A549 (cell line): ENCODE results near the gene TTC33. TPM values are rescaled to one million over a fixed set of nuclear protein-coding genes. Genes with fewer than 3 reads are reported as not detected.

ENCODE experiments used
- ATAC-seq, 2 experiments: fragments of 200-7000 bp in 1 of 2; fragments of >200 bp in 1 of 2; cut with Nextera tagmentation in 1 of 2; cut with Tn5 transposase in 1 of 2; 3 replicates each; pipeline versions ENCODE4 v1.8.0 to v1.9.1; 2018 to 2020; ENCODE audit warnings: mild to moderate bottlenecking in 1 of 2, moderate library complexity in 1 of 2
- CTCF ChIA-PET: fragments of 300-600 bp; sonication (Branson Sonifier 250); formaldehyde crosslinking; extraction: SDS; loops from one replicate; lab custom pipeline; 2021; ENCODE audit warnings: antibody characterized with exemption, inconsistent platforms; lab: Yijun Ruan, JAX
- POLR2A ChIA-PET: fragments of 350-600 bp; formaldehyde crosslinking; extraction: SDS; loops from one replicate; lab custom pipeline; 2021; ENCODE audit warnings: antibody characterized with exemption, inconsistent platforms; lab: Yijun Ruan, JAX
- DNase-seq, 2 experiments: peaks; one replicate each; pipeline versions ENCODE4 v3.0.0 to v3.0.0-alpha.2; 2011 to 2016; ENCODE audit warnings: low read depth in 1 of 2, low spot score in 1 of 2
- FAIRE-seq: peaks from 2 replicates; lab custom pipeline; 2011; peaks lifted over from hg19 to GRCh38; lab: Jason Lieb, UNC
- H3K27ac ChIP-seq, 2 experiments: fragments of >200 bp; sonication (Bioruptor Twin); formaldehyde crosslinking; 3 replicates each; pipeline ENCODE4 v1.5.1; 2016 to 2017
- H3K4me1 ChIP-seq: fragments of >200 bp; sonication (Bioruptor Twin); formaldehyde crosslinking; 3 replicates; pipeline ENCODE4 v1.6.1; 2016
- H3K4me2 ChIP-seq: fragments of >200 bp; sonication (Bioruptor Twin); formaldehyde crosslinking; 3 replicates; pipeline ENCODE4 v1.6.1; 2016
- H3K4me3 ChIP-seq: fragments of >200 bp; sonication (Bioruptor Twin); formaldehyde crosslinking; 3 replicates; pipeline ENCODE4 v1.5.1; 2016
- H3K9me3 ChIP-seq: fragments of >200 bp; sonication (Bioruptor Twin); formaldehyde crosslinking; 3 replicates; pipeline ENCODE4 v1.6.1; 2016
- BCL3 ChIP-seq: fragments of >200 bp; sonication (Bioruptor Twin); formaldehyde crosslinking; IDR thresholded peaks from 3 replicates; pipeline ENCODE4 v1.6.1; 2016
- BHLHE40 ChIP-seq: IDR thresholded peaks from 2 replicates; pipeline ENCODE4 v1.6.1; 2012; ENCODE audit warnings: low read depth, low read length, inconsistent platforms
- CBX2 ChIP-seq: fragments of 200-600 bp; sonication (generic); IDR thresholded peaks from 2 replicates; pipeline ENCODE4 v1.6.1; 2016; ENCODE audit warnings: low read depth, mild to moderate bottlenecking, borderline replicate concordance
- CEBPB ChIP-seq, 2 experiments: fragments of >200 bp in 1 of 2; sonication (Bioruptor Twin) in 1 of 2; formaldehyde crosslinking in 1 of 2; IDR thresholded peaks; 2 replicates each; pipeline ENCODE4 v1.6.1; 2012 to 2016
- CHD2 ChIP-seq: fragments of 150-350 bp; IDR thresholded peaks from 2 replicates; pipeline ENCODE4 v1.6.1; 2014; ENCODE audit warnings: low read length; ENCODE audit not compliant: partially characterized antibody
- EHF ChIP-seq: fragments of 250-450 bp; sonication (Bioruptor Pico); IDR thresholded peaks from 2 replicates; pipeline ENCODE4 v1.5.0; 2020; ENCODE audit warnings: mild to moderate bottlenecking
- EHMT2 ChIP-seq: fragments of 200-600 bp; sonication (generic); IDR thresholded peaks from 2 replicates; pipeline ENCODE4 v1.6.1; 2016; ENCODE audit warnings: antibody characterized with exemption, low read depth, mild to moderate bottlenecking, moderate library complexity
- EP300 ChIP-seq, 2 experiments: fragments of >200 bp; sonication (Bioruptor Twin); formaldehyde crosslinking; IDR thresholded peaks; 2 replicates in 1 of 2; 3 replicates in 1 of 2; pipeline ENCODE4 v1.6.1; 2016 to 2017
- ESRRA ChIP-seq: fragments of 150-350 bp; IDR thresholded peaks from 2 replicates; pipeline ENCODE4 v1.6.1; 2014; ENCODE audit warnings: mild to moderate bottlenecking, low read length, borderline replicate concordance
- FOSB ChIP-seq: fragments of 250-450 bp; sonication (Bioruptor Pico); IDR thresholded peaks from 2 replicates; pipeline ENCODE4 v1.5.0; 2020; ENCODE audit warnings: mild to moderate bottlenecking, moderate library complexity
- FOSL2 ChIP-seq, 2 experiments: fragments of 450-650 bp in 1 of 2; fragments of >200 bp in 1 of 2; sonication (Bioruptor Twin) in 1 of 2; formaldehyde crosslinking; IDR thresholded peaks; 2 replicates each; pipeline versions ENCODE4 v1.5.0 to v1.6.1; 2016 to 2020; ENCODE audit warnings: mild to moderate bottlenecking in 1 of 2, moderate library complexity in 1 of 2
- GATA3 ChIP-seq: IDR thresholded peaks from 2 replicates; pipeline ENCODE4 v1.6.1; 2012; ENCODE audit warnings: borderline replicate concordance
- HES2 ChIP-seq: fragments of >200 bp; sonication (Bioruptor Twin); formaldehyde crosslinking; IDR thresholded peaks from 2 replicates; pipeline ENCODE4 v1.6.1; 2016
- HOXB5 ChIP-seq: fragments of 250-450 bp; sonication (Bioruptor Pico); IDR thresholded peaks from 2 replicates; pipeline ENCODE4 v1.5.0; 2020; ENCODE audit warnings: mild to moderate bottlenecking, moderate library complexity
- JUN ChIP-seq, 2 experiments: fragments of >200 bp; sonication (Bioruptor Twin); formaldehyde crosslinking; IDR thresholded peaks; 2 replicates in 1 of 2; 3 replicates in 1 of 2; pipeline ENCODE4 v1.6.1; 2016 to 2017
- JUNB ChIP-seq: fragments of >200 bp; sonication (Bioruptor Twin); formaldehyde crosslinking; IDR thresholded peaks from 2 replicates; pipeline ENCODE4 v1.6.1; 2016
- KDM1A ChIP-seq: fragments of 200-600 bp; sonication (generic); IDR thresholded peaks from 2 replicates; pipeline ENCODE4 v1.6.1; 2016; ENCODE audit warnings: low read depth, mild to moderate bottlenecking
- MAZ ChIP-seq: fragments of 150-350 bp; IDR thresholded peaks from 2 replicates; pipeline ENCODE4 v1.6.1; 2014; ENCODE audit warnings: antibody characterized with exemption, low read depth, low read length, borderline replicate concordance
- NR3C1 ChIP-seq: fragments of >200 bp; sonication (Bioruptor Twin); formaldehyde crosslinking; IDR thresholded peaks from 3 replicates; pipeline ENCODE4 v1.6.1; 2017
- RCOR1 ChIP-seq: fragments of 150-350 bp; IDR thresholded peaks from 2 replicates; pipeline ENCODE4 v1.6.1; 2014; ENCODE audit warnings: antibody characterized with exemption, low read length, low read depth
- SREBF2 ChIP-seq: fragments of 450-650 bp; IDR thresholded peaks from 2 replicates; pipeline ENCODE4 v1.6.1; 2014; ENCODE audit warnings: mild to moderate bottlenecking, moderate library complexity
- ZFP36 ChIP-seq: fragments of 450-650 bp; IDR thresholded peaks from 2 replicates; pipeline ENCODE4 v1.6.1; 2014; ENCODE audit warnings: borderline replicate concordance; ENCODE audit not compliant: partially characterized antibody
- ZNF302 ChIP-seq: fragments of 250-450 bp; sonication (Bioruptor Pico); IDR thresholded peaks from 2 replicates; pipeline ENCODE4 v1.9.0; 2021; ENCODE audit warnings: inconsistent platforms, mild to moderate bottlenecking, moderate library complexity
- ZSCAN20 ChIP-seq: fragments of 250-450 bp; sonication (Bioruptor Pico); IDR thresholded peaks from 2 replicates; pipeline ENCODE4 v1.8.0; 2022; ENCODE audit warnings: mild to moderate bottlenecking, moderate library complexity
- WGBS: methylation state at CpG from one replicate; pipeline ENCODE4 v1.1.6; 2017; ENCODE audit errors: missing lambda C conversion rate; 5-methylcytosine and 5-hydroxymethylcytosine counted together
- polyA plus RNA-seq, 4 experiments: library from polyadenylated mRNA; depleted of rRNA in 3 of 4; stranded (reverse); fragments of >200 nt; fragmentation: RNase III in 1 of 4; extraction: RNeasy Plus Mini Kit Qiagen cat#74134 plus additional on column Dnase treatment in 1 of 4; gene quantifications; 2 replicates in 3 of 4; 3 replicates in 1 of 4; pipeline ENCODE4 v1.2.3, GENCODE V29; 2011 to 2017
- TF ChIP-seq, protein P1 (sequence below): IDR thresholded peaks from 2 replicates; pipeline ENCODE4 v1.6.1; 2012; ENCODE audit warnings: low read depth, borderline replicate concordance
- TF ChIP-seq, protein P2 (sequence below): fragments of 200-600 bp; sonication (generic); IDR thresholded peaks from 2 replicates; pipeline ENCODE4 v1.6.1; 2016; ENCODE audit warnings: antibody characterized with exemption, mild to moderate bottlenecking, moderate library complexity

The TTC33 gene
- polyA plus RNA-seq, 2 of the 4 experiments (the other 2 are of a cell fraction) = 17.1 to 19.8 TPM

GRCh38 chr5:40499007-40499406, 256.8 kb downstream of the TTC33 start:
- ATAC-seq (no peak), FAIRE-seq (no peak), DNase-seq (no peak)
- H3K4me3 ChIP-seq = no peak overlapping the region
- no peak overlapping the region for H3K4me2 ChIP-seq
- H3K27ac ChIP-seq = no peak overlapping the region
- no peaks in the 10 kb centered on the region for H3K9me3 ChIP-seq
- WGBS = 28% methylated on average over 2 of the region's 2 CpGs
- CTCF ChIA-PET = no interaction called here
- POLR2A ChIA-PET = no interaction called here
- TF ChIP-seq EHMT2 = no peak
- no peak for TF ChIP-seq FOSL2 (IDR thresholded peaks at IDR 0.05)
- TF ChIP-seq FOSL2 (CRISPR knock-in tag; IDR thresholded peaks at IDR 0.05) = no peak
- TF ChIP-seq EHF (CRISPR knock-in tag) = no peak
- no peak for TF ChIP-seq NR3C1
- TF ChIP-seq JUNB = no peak
- TF ChIP-seq RCOR1 = no peak
- TF ChIP-seq KDM1A = no peak
- TF ChIP-seq CBX2 = no peak
- no peak for TF ChIP-seq HOXB5 (CRISPR knock-in tag)
- no peak for TF ChIP-seq MAZ
- no peak for TF ChIP-seq ZSCAN20
- no peaks in the 10 kb centered on the region for H3K4me1 ChIP-seq

DNA sequence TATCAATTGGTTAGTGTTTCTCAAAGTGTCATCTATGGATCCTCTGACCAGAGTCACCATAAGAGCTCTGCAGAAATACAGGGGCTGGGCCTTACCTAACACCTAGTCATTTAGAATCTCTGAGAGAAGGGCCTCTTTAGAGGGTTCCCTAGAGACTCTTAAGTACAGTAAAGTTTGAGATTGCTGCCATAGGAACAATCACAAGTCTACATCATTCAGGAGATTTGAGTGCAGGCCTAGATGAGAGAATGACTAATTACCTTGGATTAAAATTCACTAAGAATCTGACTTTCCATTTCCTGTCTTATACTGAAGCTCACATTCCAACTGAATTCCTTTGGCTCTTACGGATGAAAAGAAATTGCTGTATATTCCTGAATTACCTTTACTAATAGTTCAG, 258.2 kb downstream of the TTC33 start:
- Histone ChIP-seq H3K4me2 (no peak overlapping the region), H3K9me3 (no peaks in the 10 kb centered on the region), H3K4me3 (no peak overlapping the region), H3K27ac (no peak overlapping the region), H3K4me1 (no peaks in the 10 kb centered on the region)
- ChIA-PET CTCF (no interaction called here), POLR2A (no interaction called here)
- ATAC-seq (no peak), FAIRE-seq (no peak), DNase-seq (no peak)
- TF ChIP-seq CHD2 (no peak), CEBPB (IDR thresholded peaks at IDR 0.05) (no peak), SREBF2 (no peak), ZFP36 (no peak), EP300 (IDR thresholded peaks at IDR 0.05) (no peak), HES2 (no peak), ESRRA (no peak), GATA3 (no peak), BCL3 (no peak), MAZ (no peak), ZNF302 (no peak), BHLHE40 (no peak)
- TF ChIP-seq, protein P1, sequence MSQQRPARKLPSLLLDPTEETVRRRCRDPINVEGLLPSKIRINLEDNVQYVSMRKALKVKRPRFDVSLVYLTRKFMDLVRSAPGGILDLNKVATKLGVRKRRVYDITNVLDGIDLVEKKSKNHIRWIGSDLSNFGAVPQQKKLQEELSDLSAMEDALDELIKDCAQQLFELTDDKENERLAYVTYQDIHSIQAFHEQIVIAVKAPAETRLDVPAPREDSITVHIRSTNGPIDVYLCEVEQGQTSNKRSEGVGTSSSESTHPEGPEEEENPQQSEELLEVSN = no peak
- WGBS = 92% methylated on average over 1 of the region's 1 CpG

DNA sequence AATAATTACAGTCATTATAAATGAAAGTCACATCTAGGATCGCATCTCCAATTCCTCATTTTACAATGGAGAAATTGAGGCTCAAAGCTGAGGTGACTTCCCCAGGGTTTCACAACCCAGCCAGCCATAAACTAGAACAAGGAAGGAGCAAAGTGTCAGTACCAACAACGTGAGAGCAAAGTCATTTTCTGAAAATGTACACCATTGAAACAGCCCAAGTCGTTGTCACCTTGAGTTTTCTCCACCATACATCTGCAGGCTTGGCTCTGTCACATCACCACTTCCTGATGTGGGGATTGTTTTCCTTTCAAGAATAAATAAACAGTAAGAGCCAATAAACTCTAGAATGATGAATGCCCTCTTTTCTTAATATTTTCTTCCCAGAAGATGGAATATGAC, 260.5 kb downstream of the TTC33 start:
- 29% methylated on average over 3 of the region's 3 CpGs for WGBS
- no peak for ATAC-seq
- Histone ChIP-seq H3K4me2 (no peak overlapping the region), H3K4me1 (no peaks in the 10 kb centered on the region), H3K4me3 (no peak overlapping the region), H3K27ac (no peak overlapping the region), H3K9me3 (no peaks in the 10 kb centered on the region)
- FAIRE-seq = no peak
- POLR2A ChIA-PET = no interaction called here
- CTCF ChIA-PET = no interaction called here
- no peak for DNase-seq
- TF ChIP-seq GATA3 (no peak), EP300 (IDR thresholded peaks at IDR 0.05) (no peak), HES2 (no peak), KDM1A (no peak), FOSB (CRISPR knock-in tag) (no peak), JUN (IDR thresholded peaks at IDR 0.05) (no peak)
- TF ChIP-seq, protein P2, sequence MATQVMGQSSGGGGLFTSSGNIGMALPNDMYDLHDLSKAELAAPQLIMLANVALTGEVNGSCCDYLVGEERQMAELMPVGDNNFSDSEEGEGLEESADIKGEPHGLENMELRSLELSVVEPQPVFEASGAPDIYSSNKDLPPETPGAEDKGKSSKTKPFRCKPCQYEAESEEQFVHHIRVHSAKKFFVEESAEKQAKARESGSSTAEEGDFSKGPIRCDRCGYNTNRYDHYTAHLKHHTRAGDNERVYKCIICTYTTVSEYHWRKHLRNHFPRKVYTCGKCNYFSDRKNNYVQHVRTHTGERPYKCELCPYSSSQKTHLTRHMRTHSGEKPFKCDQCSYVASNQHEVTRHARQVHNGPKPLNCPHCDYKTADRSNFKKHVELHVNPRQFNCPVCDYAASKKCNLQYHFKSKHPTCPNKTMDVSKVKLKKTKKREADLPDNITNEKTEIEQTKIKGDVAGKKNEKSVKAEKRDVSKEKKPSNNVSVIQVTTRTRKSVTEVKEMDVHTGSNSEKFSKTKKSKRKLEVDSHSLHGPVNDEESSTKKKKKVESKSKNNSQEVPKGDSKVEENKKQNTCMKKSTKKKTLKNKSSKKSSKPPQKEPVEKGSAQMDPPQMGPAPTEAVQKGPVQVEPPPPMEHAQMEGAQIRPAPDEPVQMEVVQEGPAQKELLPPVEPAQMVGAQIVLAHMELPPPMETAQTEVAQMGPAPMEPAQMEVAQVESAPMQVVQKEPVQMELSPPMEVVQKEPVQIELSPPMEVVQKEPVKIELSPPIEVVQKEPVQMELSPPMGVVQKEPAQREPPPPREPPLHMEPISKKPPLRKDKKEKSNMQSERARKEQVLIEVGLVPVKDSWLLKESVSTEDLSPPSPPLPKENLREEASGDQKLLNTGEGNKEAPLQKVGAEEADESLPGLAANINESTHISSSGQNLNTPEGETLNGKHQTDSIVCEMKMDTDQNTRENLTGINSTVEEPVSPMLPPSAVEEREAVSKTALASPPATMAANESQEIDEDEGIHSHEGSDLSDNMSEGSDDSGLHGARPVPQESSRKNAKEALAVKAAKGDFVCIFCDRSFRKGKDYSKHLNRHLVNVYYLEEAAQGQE = no peak
